MCF 10A (cell line): ENCODE data around the gene FAM227B. TPM values are rescaled to one million over a fixed set of nuclear protein-coding genes. Genes with fewer than 3 reads are reported as not detected.
"Not testable (repeated sequence)": the region's sequence is repeated elsewhere in the genome, so short reads cannot be mapped to it uniquely, and the experiment has no call there.

Experiments
- BruUV-seq: library from RNA; stranded (reverse); fragments of 400-500 nt; replicated peaks from 2 replicates; lab custom pipeline; 2021; lab: Mats Ljungman, UMichigan
- CTCF ChIA-PET: fragments of 300-600 bp; sonication (Branson Sonifier 250); formaldehyde crosslinking; extraction: SDS; loops from one replicate; lab custom pipeline; 2021; ENCODE audit warnings: antibody characterized with exemption, inconsistent platforms; lab: Yijun Ruan, JAX
- POLR2A ChIA-PET: fragments of 300-600, 350-650 bp; sonication (Branson Sonifier 250); formaldehyde crosslinking; extraction: SDS; loops from one replicate; lab custom pipeline; 2020; ENCODE audit warnings: antibody characterized with exemption, inconsistent platforms; lab: Yijun Ruan, JAX
- DNase-seq: peaks from one replicate; pipeline ENCODE4 v3.0.0-alpha.2; 2018; ENCODE audit not compliant: unreplicated experiment
- H3K27ac Mint-ChIP-seq: one replicate; pipeline ENCODE4 v1.8.0; 2022; ENCODE audit warnings: mild to moderate bottlenecking, low read depth, mixed read lengths; ENCODE audit not compliant: unreplicated experiment
- H3K27me3 Mint-ChIP-seq: one replicate; pipeline ENCODE4 v1.8.0; 2022; ENCODE audit warnings: mixed read lengths; ENCODE audit not compliant: insufficient read depth, unreplicated experiment
- H3K36me3 Mint-ChIP-seq: one replicate; pipeline ENCODE4 v1.8.0; 2022; ENCODE audit warnings: mild to moderate bottlenecking, moderate library complexity, mixed read lengths; ENCODE audit not compliant: insufficient read depth, unreplicated experiment
- H3K4me1 Mint-ChIP-seq: one replicate; pipeline ENCODE4 v1.8.0; 2022; ENCODE audit warnings: mixed read lengths; ENCODE audit not compliant: insufficient read depth, unreplicated experiment
- H3K4me3 Mint-ChIP-seq: one replicate; pipeline ENCODE4 v1.8.0; 2022; ENCODE audit warnings: mild to moderate bottlenecking, moderate library complexity, mixed read lengths; ENCODE audit not compliant: unreplicated experiment
- H3K9me3 Mint-ChIP-seq: one replicate; pipeline ENCODE4 v1.8.0; 2022; ENCODE audit warnings: mixed read lengths; ENCODE audit not compliant: unreplicated experiment
- CTCF ChIP-seq: fragments of 200-600 bp; IDR thresholded peaks from one replicate; pipeline ENCODE4 v1.8.0; 2022; ENCODE audit warnings: antibody characterized with exemption, mild to moderate bottlenecking; ENCODE audit not compliant: unreplicated experiment
- intact Hi-C: fragments of 100-400 bp; cut with micrococcal nuclease; formaldehyde crosslinking; loops from 2 replicates; pipeline ENCODE4 v1.14.1; 2022
- total RNA-seq: library from RNA; stranded (reverse); gene quantifications from 2 replicates; pipeline ENCODE4 v1.2.3, GENCODE V29; 2022

Gene FAM227B
- total RNA-seq, 1 experiment from 2014 or later: 5.8 TPM

GRCh38 chr15:49370782-49371181, 249.8 kb downstream of the FAM227B start:
- intact Hi-C loops: loop anchor here (1.0 to 10.0 kb wide), 4 partner anchors 52 to 680 kb away; no protein-coding TSS in a partner anchor
- Mint-ChIP-seq H3K27ac (no peak overlapping the region), H3K4me1 (no peaks in the 10 kb centered on the region), H3K9me3 (no peaks in the 10 kb centered on the region), H3K36me3 (no peaks in the 10 kb centered on the region), H3K27me3 (no peaks in the 10 kb centered on the region), H3K4me3 (no peak overlapping the region)
- DNase-seq: peak; percentile 30
- ChIA-PET CTCF (interaction anchor here (0.5 to 3.2 kb wide), 4 partner anchors 50 to 778 kb away, joined by 3 to 12 read pairs (median 5); partner anchors contain the start of gene FGF7), POLR2A (no interaction called here)
- peak; percentile 29 for TF ChIP-seq CTCF
- BruUV-seq: no TSS peak

GRCh38 chr15:49366496-49366895, 254.1 kb downstream of the FAM227B start:
- no peak for TF ChIP-seq CTCF
- H3K27ac Mint-ChIP-seq: no peak overlapping the region

GRCh38 chr15:49361370-49361769, 259.2 kb downstream of the FAM227B start:
- no peak for DNase-seq
- Mint-ChIP-seq H3K4me3 (no peak overlapping the region), H3K27me3 (no peaks in the 10 kb centered on the region), H3K27ac (no peak overlapping the region), H3K36me3 (no peaks in the 10 kb centered on the region), H3K4me1 (no peaks in the 10 kb centered on the region), H3K9me3 (no peaks in the 10 kb centered on the region)
- BruUV-seq: no TSS peak
- intact Hi-C loops: no loop called here
- no peak for TF ChIP-seq CTCF
- CTCF ChIA-PET: interaction anchor here (0.7 to 0.8 kb wide), 2 partner anchors 8 to 33 kb away, joined by 3 to 4 read pairs; no protein-coding TSS in a partner anchor
- POLR2A ChIA-PET: no interaction called here

More at GRCh38 chr15:49366496-49366895, 254.1 kb downstream of the FAM227B start:
- ChIA-PET POLR2A (interaction anchor here (0.9 kb wide), 1 partner anchor 10 kb away, joined by 3 read pairs; no protein-coding TSS in a partner anchor), CTCF (no interaction called here)
- intact Hi-C loops: no loop called here
- H3K4me3 Mint-ChIP-seq: no peak overlapping the region
- no peak for DNase-seq
- BruUV-seq: no TSS peak
- no peaks in the 10 kb centered on the region for H3K36me3 Mint-ChIP-seq
- no peaks in the 10 kb centered on the region for H3K4me1 Mint-ChIP-seq
- no peaks in the 10 kb centered on the region for H3K27me3 Mint-ChIP-seq
- H3K9me3 Mint-ChIP-seq: no peaks in the 10 kb centered on the region

- H3K27ac Mint-ChIP-seq, H3K27me3 Mint-ChIP-seq, intact Hi-C loops, H3K9me3 Mint-ChIP-seq, H3K4me3 Mint-ChIP-seq, POLR2A ChIA-PET, DNase-seq, H3K36me3 Mint-ChIP-seq, H3K4me1 Mint-ChIP-seq, BruUV-seq: not testable (repeated sequence)
- CTCF ChIA-PET: interaction anchor here (0.6 kb wide), 1 partner anchor 170 kb away, joined by 4 read pairs; no protein-coding TSS in a partner anchor
Measured at GRCh38 chr15:49354439-49354838, 266.2 kb downstream of the FAM227B start.
